HAP-1 (cell line): ENCODE data around the gene DOK5.

Experiments
- DNase-seq, 2 experiments: peaks; one replicate each; pipeline ENCODE4 v3.0.0-alpha.2; 2016 to 2020; ENCODE audit warnings: low spot score in 2 of 2
- H3K27me3 ChIP-seq: fragments of 250-450 bp; sonication (Bioruptor Pico); 2 replicates; pipeline ENCODE4 v1.5.1; 2020; ENCODE audit warnings: low read depth, mild to moderate bottlenecking, moderate library complexity
- H3K36me3 ChIP-seq: fragments of 250-450 bp; sonication (Bioruptor Pico); replicated peaks from 2 replicates; pipeline ENCODE4 v1.5.1; 2020; ENCODE audit warnings: mild to moderate bottlenecking
- H3K4me1 ChIP-seq: fragments of 250-450 bp; sonication (Bioruptor Pico); 2 replicates; pipeline ENCODE4 v1.5.1; 2020; ENCODE audit warnings: mild to moderate bottlenecking
- H3K4me3 ChIP-seq: fragments of 250-450 bp; sonication (Bioruptor Pico); 2 replicates; pipeline ENCODE4 v1.5.1; 2020; ENCODE audit warnings: mild to moderate bottlenecking, moderate library complexity
- H3K9me3 ChIP-seq: fragments of 250-450 bp; sonication (Bioruptor Pico); 2 replicates; pipeline ENCODE4 v1.5.1; 2020; ENCODE audit warnings: mild to moderate bottlenecking, moderate library complexity
- in situ Hi-C: fragments of 300-500 bp; cut with MboI; formaldehyde crosslinking; loops from 3 replicates; pipeline ENCODE4 v1.14.3; 2020; ENCODE audit warnings: low sequenced_read_pairs, inconsistent platforms, mixed read lengths

The DOK5 gene

GRCh38 chr20:54606380-54606779, 131.0 kb downstream of the DOK5 start:
- H3K27me3 ChIP-seq, result no peaks in the 10 kb centered on the region
- no peak for DNase-seq
- in situ Hi-C loops, result no loop called here
- no peaks in the 10 kb centered on the region for H3K9me3 ChIP-seq
- no peaks in the 10 kb centered on the region for H3K4me1 ChIP-seq
- no peaks in the 10 kb centered on the region for H3K36me3 ChIP-seq
- no peak overlapping the region for H3K4me3 ChIP-seq

GRCh38 chr20:54608039-54608745, 132.8 kb downstream of the DOK5 start:
- Histone ChIP-seq H3K27me3 (no peaks in the 10 kb centered on the region), H3K9me3 (no peaks in the 10 kb centered on the region), H3K4me3 (no peak overlapping the region), H3K4me1 (no peaks in the 10 kb centered on the region), H3K36me3 (no peaks in the 10 kb centered on the region)
- DNase-seq, result no peak
- in situ Hi-C loops, result no loop called here

GRCh38 chr20:54608943-54609342, 133.6 kb downstream of the DOK5 start:
- DNase-seq, result no peak
- in situ Hi-C loops, result no loop called here
- H3K27me3 ChIP-seq, result no peaks in the 10 kb centered on the region
- no peaks in the 10 kb centered on the region for H3K4me1 ChIP-seq
- H3K4me3 ChIP-seq, result no peak overlapping the region
- no peaks in the 10 kb centered on the region for H3K36me3 ChIP-seq
- H3K9me3 ChIP-seq, result no peaks in the 10 kb centered on the region

- Histone ChIP-seq H3K9me3 (no peaks in the 10 kb centered on the region), H3K36me3 (no peaks in the 10 kb centered on the region), H3K4me1 (no peaks in the 10 kb centered on the region), H3K27me3 (no peaks in the 10 kb centered on the region), H3K4me3 (no peak overlapping the region)
- DNase-seq, result no peak
- in situ Hi-C loops, result no loop called here
Observed at GRCh38 chr20:54611708-54612412, 136.5 kb downstream of the DOK5 start.

- H3K9me3 ChIP-seq, result no peaks in the 10 kb centered on the region
- DNase-seq, result no peak
- in situ Hi-C loops, result no loop called here
- no peak overlapping the region for H3K4me3 ChIP-seq
- no peaks in the 10 kb centered on the region for H3K36me3 ChIP-seq
- no peaks in the 10 kb centered on the region for H3K4me1 ChIP-seq
- H3K27me3 ChIP-seq, result no peaks in the 10 kb centered on the region
Observed at GRCh38 chr20:54618412-54618811, 143.0 kb downstream of the DOK5 start.

- Histone ChIP-seq H3K4me1 (no peaks in the 10 kb centered on the region), H3K27me3 (no peaks in the 10 kb centered on the region), H3K9me3 (no peaks in the 10 kb centered on the region), H3K4me3 (no peak overlapping the region), H3K36me3 (no peaks in the 10 kb centered on the region)
- DNase-seq, result no peak
- in situ Hi-C loops, result no loop called here
Observed at GRCh38 chr20:54619181-54619580, 143.8 kb downstream of the DOK5 start.

GRCh38 chr20:54619682-54620081, 144.3 kb downstream of the DOK5 start:
- H3K9me3 ChIP-seq, result no peaks in the 10 kb centered on the region
- H3K27me3 ChIP-seq, result no peaks in the 10 kb centered on the region
- H3K4me1 ChIP-seq, result no peaks in the 10 kb centered on the region
- no peak overlapping the region for H3K4me3 ChIP-seq
- no peak for DNase-seq
- H3K36me3 ChIP-seq, result no peaks in the 10 kb centered on the region
- in situ Hi-C loops, result no loop called here

GRCh38 chr20:54620611-54621010, 145.2 kb downstream of the DOK5 start:
- H3K36me3 ChIP-seq, result no peaks in the 10 kb centered on the region
- H3K27me3 ChIP-seq, result no peaks in the 10 kb centered on the region
- H3K4me1 ChIP-seq, result no peaks in the 10 kb centered on the region
- no peak for DNase-seq
- H3K9me3 ChIP-seq, result no peaks in the 10 kb centered on the region
- no peak overlapping the region for H3K4me3 ChIP-seq
- in situ Hi-C loops, result no loop called here

GRCh38 chr20:54622333-54623295, 147.2 kb downstream of the DOK5 start:
- no peaks in the 10 kb centered on the region for H3K36me3 ChIP-seq
- H3K27me3 ChIP-seq, result no peaks in the 10 kb centered on the region
- in situ Hi-C loops, result no loop called here
- DNase-seq, result no peak
- no peaks in the 10 kb centered on the region for H3K4me1 ChIP-seq
- no peaks in the 10 kb centered on the region for H3K9me3 ChIP-seq
- no peak overlapping the region for H3K4me3 ChIP-seq

- Histone ChIP-seq H3K36me3 (no peaks in the 10 kb centered on the region), H3K4me3 (no peak overlapping the region), H3K27me3 (no peaks in the 10 kb centered on the region), H3K4me1 (no peaks in the 10 kb centered on the region), H3K9me3 (no peaks in the 10 kb centered on the region)
- DNase-seq, result no peak
- in situ Hi-C loops, result no loop called here
Observed at GRCh38 chr20:54623991-54624569, 148.7 kb downstream of the DOK5 start.

GRCh38 chr20:54624706-54625390, 149.5 kb downstream of the DOK5 start:
- DNase-seq, result no peak
- H3K4me1 ChIP-seq, result no peaks in the 10 kb centered on the region
- no peaks in the 10 kb centered on the region for H3K9me3 ChIP-seq
- H3K4me3 ChIP-seq, result no peak overlapping the region
- H3K27me3 ChIP-seq, result no peaks in the 10 kb centered on the region
- no peaks in the 10 kb centered on the region for H3K36me3 ChIP-seq
- in situ Hi-C loops, result no loop called here

GRCh38 chr20:54625497-54625896, 150.1 kb downstream of the DOK5 start:
- H3K27me3 ChIP-seq, result no peaks in the 10 kb centered on the region
- in situ Hi-C loops, result no loop called here

GRCh38 chr20:54626126-54626525, 150.7 kb downstream of the DOK5 start:
- H3K9me3 ChIP-seq, result no peaks in the 10 kb centered on the region
- H3K4me3 ChIP-seq, result no peak overlapping the region
- no peaks in the 10 kb centered on the region for H3K4me1 ChIP-seq
- no peak for DNase-seq
- in situ Hi-C loops, result no loop called here
- H3K36me3 ChIP-seq, result no peaks in the 10 kb centered on the region
- H3K27me3 ChIP-seq, result no peaks in the 10 kb centered on the region

More at GRCh38 chr20:54625497-54625896, 150.1 kb downstream of the DOK5 start:
- DNase-seq, result no peak
- Histone ChIP-seq H3K36me3 (no peaks in the 10 kb centered on the region), H3K9me3 (no peaks in the 10 kb centered on the region), H3K4me1 (no peaks in the 10 kb centered on the region), H3K4me3 (no peak overlapping the region)
